WTC11 (cell line): Measurements from ENCODE around the gene RFC5.

Experiments used
- CTCF ChIP-seq: fragments of 200-600 bp; IDR thresholded peaks from 2 replicates; pipeline ENCODE4 v1.8.0; 2022; ENCODE audit warnings: antibody characterized with exemption
- ESRRA ChIP-seq: sonication (generic); formaldehyde crosslinking; IDR thresholded peaks from 2 replicates; pipeline ENCODE4 v1.8.1; 2022; ENCODE audit warnings: mild to moderate bottlenecking, missing genetic modification reagents, borderline replicate concordance
- NFYB ChIP-seq: sonication (generic); formaldehyde crosslinking; conservative IDR thresholded peaks from 2 replicates; pipeline ENCODE4 v1.8.0; 2022; ENCODE audit warnings: low read depth, missing genetic modification reagents
- ZNF512 ChIP-seq: sonication (generic); formaldehyde crosslinking; IDR thresholded peaks from 2 replicates; pipeline ENCODE4 v1.8.1; 2022; ENCODE audit warnings: missing genetic modification reagents, borderline replicate concordance

DNA sequence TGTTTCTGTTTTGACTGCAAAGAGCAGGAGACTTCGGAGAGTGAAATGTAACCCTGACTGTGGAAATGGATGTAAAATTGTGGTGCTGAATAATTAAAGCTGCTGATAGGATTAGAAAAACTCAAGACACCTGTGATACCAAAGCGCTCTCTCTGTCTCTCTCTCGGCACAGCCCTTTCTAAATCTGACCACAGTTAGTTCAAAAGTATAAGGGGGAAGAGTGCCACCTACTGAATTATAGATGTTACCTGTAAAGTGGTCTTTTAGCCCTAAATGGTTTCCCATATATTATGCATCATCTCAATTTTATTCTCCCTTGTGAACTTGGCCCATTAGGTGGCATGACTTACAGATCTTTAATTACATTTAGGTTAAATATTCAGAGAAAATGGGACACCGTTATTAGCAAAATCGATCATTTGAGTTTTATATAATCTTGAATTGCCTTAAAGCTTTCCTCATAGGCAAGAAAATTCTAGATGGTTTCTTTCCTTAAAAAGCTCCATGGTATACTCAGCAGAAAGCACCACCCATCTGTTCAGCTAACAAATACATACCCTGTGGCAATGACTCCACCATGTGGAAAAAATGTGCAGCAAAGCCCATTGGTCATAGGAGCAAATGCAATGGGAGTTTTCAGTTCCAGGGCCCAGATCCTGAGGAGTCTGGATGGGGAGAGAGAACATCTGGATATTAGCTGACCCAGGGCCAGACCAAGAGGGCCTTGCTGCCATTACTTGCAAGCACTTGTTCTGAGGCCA lies 18.1 kb downstream of the RFC5 start:
- TF ChIP-seq ESRRA (CRISPR knock-in tag) = no peak
- TF ChIP-seq ZNF512 (CRISPR knock-in tag) = no peak
- TF ChIP-seq NFYB (CRISPR knock-in tag) = no peak
- TF ChIP-seq CTCF = no peak
